HepG2 (cell line): ENCODE data around the gene NUP93. TPM values are rescaled to one million over a fixed set of nuclear protein-coding genes. Genes with fewer than 3 reads are reported as not detected.

Experiments used
- CENPBD1 ChIP-seq: sonication (generic); formaldehyde crosslinking; IDR thresholded peaks from 2 replicates; pipeline ENCODE4 v1.8.0; 2022; ENCODE audit warnings: missing genetic modification reagents, low read depth, mild to moderate bottlenecking, borderline replicate concordance
- FOSL2 ChIP-seq: sonication (generic); formaldehyde crosslinking; IDR thresholded peaks from 2 replicates; pipeline ENCODE4 v1.4.0; 2020; ENCODE audit warnings: missing genetic modification reagents
- HIC2 ChIP-seq: sonication (generic); formaldehyde crosslinking; IDR thresholded peaks from 2 replicates; pipeline ENCODE4 v1.9.0; 2022; ENCODE audit warnings: low read depth, missing genetic modification reagents
- NFKB2 ChIP-seq: sonication (generic); formaldehyde crosslinking; IDR thresholded peaks from 2 replicates; pipeline ENCODE4 v1.4.0; 2020; ENCODE audit warnings: missing genetic modification reagents, borderline replicate concordance
- PHF5A ChIP-seq: IDR thresholded peaks from one replicate; pipeline ENCODE4 v1.6.1; 2018; ENCODE audit warnings: low read depth, missing genetic modification reagents; ENCODE audit not compliant: unreplicated experiment
- RARA ChIP-seq: IDR thresholded peaks from 2 replicates; pipeline ENCODE4 v1.6.1; 2016; ENCODE audit warnings: missing genetic modification reagents, missing compliant biosample characterization
- RCOR2 ChIP-seq: IDR thresholded peaks from 2 replicates; pipeline ENCODE4 v1.6.1; 2016; ENCODE audit warnings: missing biosample characterization, missing genetic modification reagents
- RFX3 ChIP-seq: IDR thresholded peaks from 2 replicates; pipeline ENCODE4 v1.6.1; 2016; ENCODE audit warnings: missing biosample characterization, missing genetic modification reagents
- SAP130 ChIP-seq: IDR thresholded peaks from 2 replicates; pipeline ENCODE4 v1.6.1; 2016; ENCODE audit warnings: low read depth
- STAT6 ChIP-seq: sonication (generic); formaldehyde crosslinking; IDR thresholded peaks from 2 replicates; pipeline ENCODE4 v1.4.0; 2020; ENCODE audit warnings: missing genetic modification reagents, mild to moderate bottlenecking, borderline replicate concordance
- ZC3H13 ChIP-seq: sonication (generic); formaldehyde crosslinking; IDR thresholded peaks from 2 replicates; pipeline ENCODE4 v1.8.1; 2023; ENCODE audit warnings: mild to moderate bottlenecking, missing genetic modification reagents, moderate library complexity
- ZNF121 ChIP-seq: sonication (generic); formaldehyde crosslinking; IDR thresholded peaks from 2 replicates; pipeline ENCODE4 v1.5.0; 2020; ENCODE audit warnings: mild to moderate bottlenecking, missing genetic modification reagents
- ZNF296 ChIP-seq: sonication (generic); formaldehyde crosslinking; conservative IDR thresholded peaks from 2 replicates; pipeline ENCODE4 v1.5.0; 2020; ENCODE audit warnings: mild to moderate bottlenecking, missing genetic modification reagents
- ZNF335 ChIP-seq: sonication (generic); formaldehyde crosslinking; IDR thresholded peaks from 2 replicates; pipeline ENCODE4 v1.4.0; 2020; ENCODE audit warnings: missing genetic modification reagents
- ZNF33A ChIP-seq: sonication (generic); formaldehyde crosslinking; IDR thresholded peaks from 2 replicates; pipeline ENCODE4 v1.5.1; 2020; ENCODE audit warnings: missing genetic modification reagents, mild to moderate bottlenecking, moderate library complexity, borderline replicate concordance
- ZNF460 ChIP-seq: sonication (generic); formaldehyde crosslinking; IDR thresholded peaks from 2 replicates; pipeline ENCODE4 v1.5.1; 2020; ENCODE audit warnings: missing genetic modification reagents, mild to moderate bottlenecking, borderline replicate concordance
- ZNF615 ChIP-seq: sonication (generic); formaldehyde crosslinking; IDR thresholded peaks from 2 replicates; pipeline ENCODE4 v1.5.0; 2020; ENCODE audit warnings: mild to moderate bottlenecking, missing genetic modification reagents, borderline replicate concordance
- ZNF713 ChIP-seq: sonication (generic); formaldehyde crosslinking; IDR thresholded peaks from 2 replicates; pipeline ENCODE4 v1.4.0; 2020; ENCODE audit warnings: mild to moderate bottlenecking, missing genetic modification reagents
- ZNF781 ChIP-seq: sonication (generic); formaldehyde crosslinking; IDR thresholded peaks from 2 replicates; pipeline ENCODE4 v1.5.1; 2020; ENCODE audit warnings: borderline replicate concordance, mild to moderate bottlenecking, missing genetic modification reagents; ENCODE audit errors: not compliant biosample characterization
- polyA plus RNA-seq, 8 experiments: library from polyadenylated mRNA; depleted of rRNA in 3 of 8; stranded (reverse) in 7 of 8; unstranded in 1 of 8; fragments of >200 nt; fragmentation: Illumina TruSeq in 4 of 8; extraction: Trizol in 4 of 8; gene quantifications; 2 replicates each; pipeline versions ENCODE4 v1.2.1 to v1.2.3, GENCODE V29; 2011 to 2016; ENCODE audit warnings: low read depth in 4 of 8, missing spikeins in 1 of 8, mixed read lengths in 1 of 8; ENCODE audit not compliant: insufficient read depth in 1 of 8
- total RNA-seq, 5 experiments: library from RNA; depleted of rRNA; stranded (reverse); fragments of >200 nt; fragmentation: Illumina TruSeq; extraction: Trizol; gene quantifications; 2 replicates each; pipeline ENCODE4 v1.2.3, GENCODE V29; 2016; ENCODE audit warnings: low read depth in 1 of 5
- TF ChIP-seq, protein P1 (sequence below): sonication (generic); formaldehyde crosslinking; IDR thresholded peaks from 2 replicates; pipeline ENCODE4 v1.4.0; 2020; ENCODE audit warnings: missing genetic modification reagents

NUP93 gene
- total and polyA plus RNA-seq, 2 of the 13 experiments (the other 11 are each of a cell fraction or from before 2014, with no cell fraction given), result 58.5 to 140 TPM

DNA sequence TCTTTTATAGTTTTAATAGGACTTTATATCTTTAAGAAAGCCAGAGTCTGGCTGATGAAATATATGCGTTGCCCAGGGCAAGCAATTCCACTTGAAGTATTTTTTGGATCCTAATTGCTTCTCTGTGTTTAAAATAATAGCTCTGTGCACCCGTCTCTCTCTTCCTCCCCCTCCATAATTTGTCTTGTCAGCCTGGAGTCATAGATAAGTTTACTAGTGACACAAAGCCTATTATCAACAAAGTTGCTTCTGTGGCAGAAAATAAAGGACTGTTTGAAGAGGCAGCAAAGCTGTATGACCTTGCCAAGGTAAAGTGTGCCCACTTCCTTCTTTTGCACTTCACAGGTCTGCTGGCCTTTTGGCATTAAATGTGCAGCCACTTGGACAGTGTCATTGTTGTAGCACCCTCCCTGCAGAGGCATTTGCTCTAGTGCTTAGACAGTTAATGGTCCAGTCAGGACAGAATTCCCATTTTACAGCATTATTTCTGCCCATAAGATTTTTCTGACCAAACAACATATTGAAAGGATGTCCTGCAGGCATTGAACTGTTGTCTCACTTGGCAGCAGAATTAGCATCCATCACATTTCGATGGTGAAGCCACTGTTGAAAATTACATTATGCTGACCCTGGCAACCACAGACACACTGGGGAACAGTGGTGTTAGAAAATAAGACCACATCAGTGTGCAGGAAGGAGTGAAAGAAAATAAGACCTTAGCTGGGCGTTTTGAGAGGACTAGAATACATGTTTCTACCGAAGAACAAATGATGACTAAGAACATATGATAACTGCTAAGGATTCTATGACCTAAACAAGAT is 106.7 kb downstream of the NUP93 start (continued):
- TF ChIP-seq FOSL2 (CRISPR knock-in tag) (0 out of 2 replicates have a peak, but pooled peaks have one; percentile 8), ZNF713 (no peak), ZNF781 (no peak), ZNF33A (CRISPR knock-in tag) (no peak), RARA (0 out of 2 replicates have a peak, but pooled peaks have one; percentile 8), ZNF296 (CRISPR knock-in tag) (no peak), RCOR2 (CRISPR knock-in tag) (0 out of 2 replicates have a peak, but pooled peaks have one; percentile 24), NFKB2 (no peak), RFX3 (CRISPR knock-in tag) (no peak), HIC2 (CRISPR knock-in tag) (peak; percentile 73; the same call in 1 of the 2 replicates), ZNF460 (CRISPR knock-in tag) (no peak), ZNF615 (CRISPR knock-in tag) (no peak), SAP130 (CRISPR knock-in tag) (0 out of 2 replicates have a peak, but pooled peaks have one; percentile 15), ZNF335 (CRISPR knock-in tag) (no peak), ZC3H13 (no peak), CENPBD1 (CRISPR knock-in tag) (no peak), PHF5A (CRISPR knock-in tag) (no peak), ZNF121 (CRISPR knock-in tag) (no peak), STAT6 (CRISPR knock-in tag) (no peak)
- TF ChIP-seq, protein P1, sequence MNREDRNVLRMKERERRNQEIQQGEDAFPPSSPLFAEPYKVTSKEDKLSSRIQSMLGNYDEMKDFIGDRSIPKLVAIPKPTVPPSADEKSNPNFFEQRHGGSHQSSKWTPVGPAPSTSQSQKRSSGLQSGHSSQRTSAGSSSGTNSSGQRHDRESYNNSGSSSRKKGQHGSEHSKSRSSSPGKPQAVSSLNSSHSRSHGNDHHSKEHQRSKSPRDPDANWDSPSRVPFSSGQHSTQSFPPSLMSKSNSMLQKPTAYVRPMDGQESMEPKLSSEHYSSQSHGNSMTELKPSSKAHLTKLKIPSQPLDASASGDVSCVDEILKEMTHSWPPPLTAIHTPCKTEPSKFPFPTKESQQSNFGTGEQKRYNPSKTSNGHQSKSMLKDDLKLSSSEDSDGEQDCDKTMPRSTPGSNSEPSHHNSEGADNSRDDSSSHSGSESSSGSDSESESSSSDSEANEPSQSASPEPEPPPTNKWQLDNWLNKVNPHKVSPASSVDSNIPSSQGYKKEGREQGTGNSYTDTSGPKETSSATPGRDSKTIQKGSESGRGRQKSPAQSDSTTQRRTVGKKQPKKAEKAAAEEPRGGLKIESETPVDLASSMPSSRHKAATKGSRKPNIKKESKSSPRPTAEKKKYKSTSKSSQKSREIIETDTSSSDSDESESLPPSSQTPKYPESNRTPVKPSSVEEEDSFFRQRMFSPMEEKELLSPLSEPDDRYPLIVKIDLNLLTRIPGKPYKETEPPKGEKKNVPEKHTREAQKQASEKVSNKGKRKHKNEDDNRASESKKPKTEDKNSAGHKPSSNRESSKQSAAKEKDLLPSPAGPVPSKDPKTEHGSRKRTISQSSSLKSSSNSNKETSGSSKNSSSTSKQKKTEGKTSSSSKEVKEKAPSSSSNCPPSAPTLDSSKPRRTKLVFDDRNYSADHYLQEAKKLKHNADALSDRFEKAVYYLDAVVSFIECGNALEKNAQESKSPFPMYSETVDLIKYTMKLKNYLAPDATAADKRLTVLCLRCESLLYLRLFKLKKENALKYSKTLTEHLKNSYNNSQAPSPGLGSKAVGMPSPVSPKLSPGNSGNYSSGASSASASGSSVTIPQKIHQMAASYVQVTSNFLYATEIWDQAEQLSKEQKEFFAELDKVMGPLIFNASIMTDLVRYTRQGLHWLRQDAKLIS (CRISPR knock-in tag), result no peak
